Subcutaneous adipose tissue (tissue), 4 donors: Measurements from ENCODE around the gene ELMO1. TPM values are rescaled to one million over a fixed set of nuclear protein-coding genes. Genes with fewer than 3 reads are reported as not detected.

ENCODE experiments used
- total RNA-seq, 4 donors: library from RNA; depleted of rRNA; stranded (reverse); fragments of >200 nt; gene quantifications; one replicate each; pipeline ENCODE4 v1.1.0, GENCODE V29; 2016
- TF ChIP-seq, protein P1 (sequence below): fragments of 450-650 bp; IDR thresholded peaks from one replicate; pipeline ENCODE4 v1.5.1; 2016; ENCODE audit warnings: low read depth, mild to moderate bottlenecking, control low read depth, antibody characterized with exemption, moderate library complexity

ELMO1 gene
- total RNA-seq, 4 donors from 2014 or later: 97.1 to 129 (median 126) TPM

- TF ChIP-seq, protein P1, sequence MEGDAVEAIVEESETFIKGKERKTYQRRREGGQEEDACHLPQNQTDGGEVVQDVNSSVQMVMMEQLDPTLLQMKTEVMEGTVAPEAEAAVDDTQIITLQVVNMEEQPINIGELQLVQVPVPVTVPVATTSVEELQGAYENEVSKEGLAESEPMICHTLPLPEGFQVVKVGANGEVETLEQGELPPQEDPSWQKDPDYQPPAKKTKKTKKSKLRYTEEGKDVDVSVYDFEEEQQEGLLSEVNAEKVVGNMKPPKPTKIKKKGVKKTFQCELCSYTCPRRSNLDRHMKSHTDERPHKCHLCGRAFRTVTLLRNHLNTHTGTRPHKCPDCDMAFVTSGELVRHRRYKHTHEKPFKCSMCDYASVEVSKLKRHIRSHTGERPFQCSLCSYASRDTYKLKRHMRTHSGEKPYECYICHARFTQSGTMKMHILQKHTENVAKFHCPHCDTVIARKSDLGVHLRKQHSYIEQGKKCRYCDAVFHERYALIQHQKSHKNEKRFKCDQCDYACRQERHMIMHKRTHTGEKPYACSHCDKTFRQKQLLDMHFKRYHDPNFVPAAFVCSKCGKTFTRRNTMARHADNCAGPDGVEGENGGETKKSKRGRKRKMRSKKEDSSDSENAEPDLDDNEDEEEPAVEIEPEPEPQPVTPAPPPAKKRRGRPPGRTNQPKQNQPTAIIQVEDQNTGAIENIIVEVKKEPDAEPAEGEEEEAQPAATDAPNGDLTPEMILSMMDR: no peak
Measured at GRCh38 chr7:36870625-36871354, 577.9 kb downstream of the ELMO1 start.

DNA sequence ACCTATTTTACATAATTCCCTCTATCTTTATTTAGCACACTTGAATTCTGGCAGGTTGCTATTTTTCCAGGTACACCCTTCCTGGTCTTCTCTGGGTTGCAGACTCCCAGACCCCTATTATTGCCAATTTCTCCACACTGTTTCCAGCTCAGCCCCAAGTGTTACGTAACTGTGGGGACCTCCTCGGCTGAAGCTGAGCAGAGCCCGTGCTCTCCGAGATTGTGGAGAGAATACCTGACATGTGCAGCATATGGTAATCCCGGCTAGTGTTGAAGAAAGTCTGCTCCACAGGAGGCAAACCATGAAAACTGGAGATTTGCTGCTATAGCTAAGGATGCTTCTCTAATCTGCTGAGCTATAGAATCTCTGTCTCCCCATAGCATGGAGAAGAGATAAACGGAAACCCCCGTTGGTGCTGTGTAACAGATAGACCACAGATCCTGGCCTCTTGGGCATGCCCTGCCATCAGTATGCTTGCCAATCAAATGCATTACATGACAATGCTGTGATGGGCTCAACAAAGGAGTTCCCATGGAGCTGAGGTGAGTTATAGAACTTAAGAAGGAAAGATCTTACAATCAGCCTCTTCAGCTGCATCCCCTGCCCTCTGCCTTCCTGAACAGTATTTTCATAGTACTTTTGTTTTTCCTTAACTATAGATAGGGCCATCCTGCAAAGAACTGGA, 579.8 kb downstream of the ELMO1 start:
- TF ChIP-seq, protein P1: no peak

GRCh38 chr7:36865019-36865418, 583.6 kb downstream of the ELMO1 start:
- TF ChIP-seq, protein P1: no peak

DNA sequence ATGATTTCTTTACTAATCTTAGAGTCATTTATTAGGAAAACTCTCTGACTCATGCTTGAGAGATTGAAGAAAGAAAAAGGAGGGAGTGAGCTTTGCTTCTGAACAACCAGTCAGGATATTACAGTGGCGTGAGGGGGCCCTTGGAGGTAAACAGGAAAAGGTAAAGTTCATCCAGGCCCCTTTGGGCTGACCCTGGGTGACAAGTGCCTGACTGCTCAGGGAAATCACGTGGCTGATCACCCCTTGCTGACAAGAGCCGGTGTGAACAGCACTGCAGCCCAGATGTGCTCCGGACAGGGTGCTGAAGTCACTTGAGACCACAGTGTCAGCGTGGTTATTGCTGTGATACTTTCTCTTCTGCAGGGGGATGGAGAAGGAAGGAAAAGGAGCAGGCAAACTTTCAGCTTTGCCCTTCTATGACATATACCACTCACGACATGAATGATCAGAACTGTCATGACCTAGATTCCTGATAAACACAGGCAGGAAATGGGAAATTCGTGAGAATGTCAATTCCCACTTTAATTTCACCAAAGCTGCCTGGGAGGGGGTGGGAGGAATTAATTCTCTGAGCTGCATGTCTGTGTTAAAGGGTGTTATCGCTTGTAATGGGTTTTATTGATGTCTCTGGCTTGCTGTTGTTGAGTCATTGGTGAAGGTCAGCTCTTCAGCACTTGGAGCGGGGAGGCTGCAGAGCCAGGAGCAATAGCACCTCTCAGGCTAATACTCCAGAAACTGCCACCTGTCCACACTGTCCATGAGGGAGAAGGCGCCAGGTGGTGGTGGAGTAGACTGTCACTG, 584.6 kb downstream of the ELMO1 start:
- TF ChIP-seq, protein P1: no peak

- TF ChIP-seq, protein P1: no peak
Measured at GRCh38 chr7:36862771-36863261, 585.8 kb downstream of the ELMO1 start.

GRCh38 chr7:36861656-36862055, 587.0 kb downstream of the ELMO1 start:
- TF ChIP-seq, protein P1: no peak

GRCh38 chr7:36860681-36861080, 588.0 kb downstream of the ELMO1 start:
- TF ChIP-seq, protein P1: no peak
